ACHN (cell line): ENCODE measurements around the gene GSTO2.
A peak's percentile ranks its signal among the peaks of the same experiment; 100 is the strongest.
"Not testable (repeated sequence)": the region's sequence is repeated elsewhere in the genome, so short reads cannot be mapped to it uniquely, and the experiment has no call there.

Source experiments
- DNase-seq: peaks from one replicate; pipeline ENCODE4 v3.0.0-alpha.2; 2015
- in situ Hi-C: cut with HindIII; loops from 2 replicates; pipeline ENCODE4 v1.10.0; 2017; ENCODE audit warnings: low sequenced_read_pairs, low pct_ligation_motif_present, low pct_unique_long_range_greater_than_20kb

GSTO2 gene

DNA sequence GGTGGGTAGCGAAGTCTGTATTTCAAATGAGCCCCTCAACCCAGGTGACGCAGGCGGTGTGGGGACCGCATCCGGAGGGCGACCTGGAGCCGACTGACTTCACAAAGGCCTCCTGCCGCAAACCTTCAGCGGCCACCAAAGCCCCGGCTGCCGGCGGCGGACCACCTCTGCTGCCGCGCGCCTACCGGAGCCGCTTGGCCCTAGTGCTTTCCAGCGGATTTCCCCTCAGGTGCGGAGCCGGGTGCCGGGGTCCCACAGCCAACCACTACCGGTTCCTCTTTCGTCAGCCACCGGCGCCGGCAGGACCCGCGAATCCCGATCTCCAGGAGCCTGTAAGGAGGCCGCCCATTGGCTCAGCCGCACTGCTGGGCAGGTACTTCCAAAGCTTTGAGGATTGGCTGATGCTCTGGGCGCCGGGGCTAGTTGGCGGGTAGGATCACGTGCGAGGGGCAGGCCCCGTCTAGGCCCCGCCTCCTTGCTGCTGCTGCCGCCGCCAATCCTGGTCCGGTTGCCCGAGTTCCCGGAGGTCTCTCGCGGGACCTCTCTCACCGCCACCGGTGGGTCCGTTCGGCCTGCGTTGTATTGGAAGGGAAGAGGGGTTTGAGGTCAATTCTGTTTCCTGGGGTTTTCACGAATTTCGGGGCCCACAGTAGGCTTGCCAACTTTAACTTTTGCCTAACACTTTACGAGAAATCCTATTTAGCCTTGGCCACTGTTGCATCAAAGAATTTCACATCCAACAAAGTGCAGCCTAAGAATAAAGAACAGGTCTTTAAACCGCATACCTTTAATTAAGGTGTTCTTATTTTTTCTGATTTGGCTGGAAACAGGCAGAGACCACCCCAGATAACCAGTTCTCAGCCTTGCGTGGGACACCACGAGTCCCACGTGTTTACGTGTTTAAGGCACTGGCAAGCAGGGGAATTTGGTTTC lies at the start of gene GSTO2:
GSTO2 (plus strand) TSS at position 472 of the 933 bp plus-strand sequence. CDS start 5,732 bp downstream, outside the sequence.
- DNase-seq: peak; percentile 100
- in situ Hi-C loops: no loop called here

DNA sequence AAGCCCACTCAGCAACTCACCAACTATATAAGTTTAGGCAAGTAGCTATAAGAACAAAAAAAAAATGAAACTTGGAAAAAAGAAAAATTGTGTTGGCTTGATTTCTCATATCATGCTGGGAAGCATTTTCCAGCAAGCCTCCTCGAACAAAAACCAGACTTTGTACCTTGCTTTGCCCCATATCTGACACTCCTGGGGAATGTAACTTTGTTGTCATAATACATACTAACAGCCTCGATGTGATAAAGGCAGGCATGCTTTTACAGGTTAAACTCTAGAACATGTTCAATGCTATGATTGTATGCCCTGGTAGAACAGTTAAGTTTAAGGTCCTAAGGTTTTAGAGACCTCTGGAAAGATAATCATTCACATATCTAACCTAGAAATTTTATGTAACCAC lies 48.5 kb upstream of the GSTO2 start:
- no peak for DNase-seq
- in situ Hi-C loops: loop anchor here (25.0 kb wide), 1 partner anchor 208 kb away; no protein-coding TSS in a partner anchor

DNA sequence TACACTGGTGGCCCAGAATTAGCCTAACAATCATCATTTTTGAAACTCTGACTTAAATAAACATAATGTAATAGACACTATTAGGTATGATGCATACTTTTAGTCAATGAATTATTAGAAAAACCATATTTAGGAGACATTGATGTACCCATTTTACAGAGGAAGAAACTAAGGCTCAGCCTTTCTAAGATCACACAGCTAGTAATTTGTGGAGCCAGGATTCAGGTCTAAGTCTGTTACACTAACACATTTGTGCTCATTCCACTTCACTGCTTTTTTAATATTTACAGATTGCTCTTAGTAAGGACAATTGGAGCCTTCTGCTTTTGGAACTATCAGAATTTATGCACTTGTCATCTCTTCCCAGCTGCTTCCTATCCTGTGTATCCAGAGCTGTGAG lies 45.7 kb upstream of the GSTO2 start:
- in situ Hi-C loops: loop anchor here (25.0 kb wide), 1 partner anchor 211 kb away; no protein-coding TSS in a partner anchor
- no peak for DNase-seq

DNA sequence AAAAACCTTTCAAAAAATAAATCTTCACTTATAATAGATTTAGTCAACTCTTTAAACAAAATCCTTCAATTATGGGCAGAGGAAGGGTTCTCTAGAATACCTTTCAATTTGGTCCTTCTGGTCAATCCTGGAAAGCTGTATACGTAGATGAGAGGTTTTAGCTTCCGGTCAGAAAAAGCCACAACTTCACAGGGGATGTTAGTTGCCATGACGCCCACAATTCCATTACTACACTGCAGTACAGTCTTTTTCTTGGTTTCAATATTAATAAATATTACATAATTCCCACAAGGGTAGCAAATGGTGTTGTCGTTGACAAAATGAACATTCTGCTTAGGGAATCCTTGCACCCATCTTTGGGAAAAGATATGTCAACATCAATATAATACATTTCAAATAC lies 38.5 kb upstream of the GSTO2 start:
- DNase-seq: no peak
- in situ Hi-C loops: no loop called here

DNA sequence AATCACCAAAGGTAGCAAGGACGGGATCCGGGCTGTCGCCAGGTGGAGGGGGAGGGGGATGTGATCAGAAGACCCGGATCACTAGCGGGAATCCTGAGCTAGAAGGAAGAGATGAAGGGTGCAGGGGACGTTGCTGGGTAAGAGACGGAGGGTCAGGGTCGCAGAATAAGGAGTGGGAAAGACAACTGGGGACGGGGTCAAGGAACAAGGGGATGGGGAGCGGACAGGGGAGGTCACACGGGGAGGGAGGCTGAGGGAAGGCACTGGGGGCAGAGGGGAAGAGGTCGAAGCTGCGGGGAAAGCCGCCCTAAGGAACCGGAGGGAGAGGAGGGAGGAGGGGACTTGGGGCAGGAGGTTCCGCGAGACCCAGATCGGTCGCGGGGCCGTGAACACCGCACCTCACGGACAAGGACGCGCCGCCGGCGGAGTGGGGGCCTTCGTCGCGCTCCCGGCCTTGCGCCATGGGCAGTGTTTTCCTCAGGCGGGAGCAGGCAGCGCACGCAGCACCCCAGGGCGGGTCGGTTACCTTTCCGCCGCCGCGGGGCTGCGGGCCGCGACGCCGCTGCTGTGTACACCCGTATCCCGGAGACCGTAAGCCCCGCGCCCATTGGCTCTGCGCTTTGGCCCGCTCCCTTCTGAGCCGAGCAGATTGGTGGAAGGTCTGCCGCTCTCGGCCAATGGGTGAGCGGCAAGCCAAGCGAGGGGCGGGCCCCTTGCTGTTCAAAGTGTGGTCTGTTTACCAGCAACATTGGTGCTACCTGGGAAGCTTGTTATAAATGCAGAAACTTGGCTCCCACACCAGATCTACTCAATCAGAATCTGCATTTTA lies 37.0 kb upstream of the GSTO2 start, which contains the start of gene CFAP43:
CFAP43 (minus strand) TSS at position 581 of the 829 bp plus-strand sequence; CDS start at position 463, 118 bp downstream.
- DNase-seq: peak; percentile 98
- in situ Hi-C loops: no loop called here

DNA sequence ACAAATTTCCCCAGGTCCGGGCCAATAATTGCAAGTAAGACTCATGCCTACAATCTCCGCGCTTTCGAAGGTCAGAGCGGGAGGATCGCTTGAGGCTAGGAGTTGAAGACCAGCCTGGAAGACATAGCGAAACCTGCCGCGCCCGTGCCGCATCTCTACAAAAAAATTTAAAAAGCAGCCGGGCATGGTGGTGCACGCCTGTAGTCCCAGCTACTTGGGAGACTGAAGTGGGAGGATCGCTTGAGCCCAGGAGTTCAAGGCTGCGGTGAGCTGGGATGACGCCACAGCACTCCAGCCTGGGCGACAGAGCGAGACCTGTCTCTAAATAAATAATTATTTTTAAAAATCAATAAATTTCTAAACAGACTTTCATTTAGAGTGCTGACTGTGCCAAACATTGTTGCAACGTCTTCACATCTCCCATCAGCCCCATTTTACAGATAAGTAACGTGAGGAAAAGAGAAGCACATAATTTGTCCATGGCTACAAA lies 36.3 kb upstream of the GSTO2 start:
- in situ Hi-C loops: no loop called here
- no peak for DNase-seq

DNA sequence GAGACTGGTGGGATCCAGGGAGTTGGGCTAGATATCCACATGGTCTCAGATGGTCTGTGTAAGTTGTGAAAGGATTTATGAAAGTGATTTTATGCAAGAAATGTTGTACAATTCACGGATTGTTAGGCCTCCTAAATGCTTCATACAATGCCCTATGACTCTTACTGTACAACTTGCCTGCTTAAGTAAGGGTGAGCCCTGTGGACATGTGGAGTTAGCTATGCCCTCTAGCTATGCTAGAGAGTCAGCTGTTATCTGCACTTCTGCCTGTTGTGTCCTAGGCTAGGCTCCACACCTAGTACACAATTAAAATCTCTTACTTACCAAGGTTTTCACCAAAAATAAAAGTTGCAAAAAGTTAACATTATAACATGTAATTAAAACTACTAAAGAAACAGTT lies 35.2 kb upstream of the GSTO2 start:
- in situ Hi-C loops: no loop called here
- DNase-seq: no peak

DNA sequence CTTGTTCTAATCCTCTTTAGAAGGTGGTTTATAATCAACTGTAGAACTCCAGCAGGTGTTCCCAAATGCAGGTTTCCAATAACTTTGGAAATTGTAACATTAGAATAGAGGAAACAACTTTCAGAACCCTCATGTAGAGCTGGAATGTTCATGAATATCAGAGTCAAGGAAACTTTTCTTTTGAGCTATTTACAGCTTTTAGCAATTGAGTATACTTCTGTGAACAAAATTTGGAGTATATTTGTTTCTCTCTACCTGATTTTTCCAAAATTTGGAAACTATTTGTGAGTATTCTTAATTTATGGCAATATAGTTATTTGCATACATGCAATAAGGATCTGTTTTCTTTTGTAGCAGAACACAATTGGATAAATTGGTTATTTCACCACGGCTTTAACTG lies 34.0 kb upstream of the GSTO2 start:
- in situ Hi-C loops: no loop called here
- no peak for DNase-seq

DNA sequence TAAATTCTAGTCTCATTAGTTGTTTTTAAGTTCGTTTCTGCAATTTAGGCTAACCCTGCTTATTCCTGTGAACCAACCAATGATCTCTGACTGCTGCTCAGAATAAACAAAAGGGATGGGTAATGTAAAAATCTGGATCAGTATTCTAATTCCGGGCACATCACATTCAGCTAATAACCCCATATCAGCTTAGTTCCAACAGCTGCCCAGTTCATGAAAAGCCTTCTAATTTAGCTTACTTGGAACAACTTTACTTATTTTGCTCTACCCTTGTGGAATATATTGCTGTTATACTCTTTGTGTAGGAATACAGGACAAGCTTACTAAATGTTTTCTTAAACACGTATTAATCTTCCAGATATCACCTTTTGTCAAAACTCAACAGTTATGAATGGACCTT lies 33.2 kb upstream of the GSTO2 start:
- no peak for DNase-seq
- in situ Hi-C loops: no loop called here

DNA sequence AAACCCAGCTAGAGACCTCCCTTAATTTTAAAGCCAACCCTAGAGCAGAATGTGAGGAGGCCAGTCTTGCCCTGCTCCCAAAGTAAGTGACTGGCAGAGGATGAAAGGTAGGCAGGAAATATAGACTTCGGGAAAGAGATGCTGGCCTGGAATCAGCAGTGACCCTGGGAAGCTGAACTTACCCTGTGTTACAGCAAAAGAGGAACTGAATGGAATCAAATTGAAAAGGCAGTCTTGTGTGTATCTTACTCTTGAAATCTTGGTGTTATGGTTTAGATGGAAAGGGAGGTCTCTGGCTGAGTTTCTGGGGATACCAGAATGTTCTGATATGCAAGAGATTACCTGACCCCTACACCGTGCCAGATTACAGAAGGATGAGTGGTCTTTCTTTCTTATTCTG lies 28.9 kb upstream of the GSTO2 start:
- no peak for DNase-seq
- in situ Hi-C loops: no loop called here

DNA sequence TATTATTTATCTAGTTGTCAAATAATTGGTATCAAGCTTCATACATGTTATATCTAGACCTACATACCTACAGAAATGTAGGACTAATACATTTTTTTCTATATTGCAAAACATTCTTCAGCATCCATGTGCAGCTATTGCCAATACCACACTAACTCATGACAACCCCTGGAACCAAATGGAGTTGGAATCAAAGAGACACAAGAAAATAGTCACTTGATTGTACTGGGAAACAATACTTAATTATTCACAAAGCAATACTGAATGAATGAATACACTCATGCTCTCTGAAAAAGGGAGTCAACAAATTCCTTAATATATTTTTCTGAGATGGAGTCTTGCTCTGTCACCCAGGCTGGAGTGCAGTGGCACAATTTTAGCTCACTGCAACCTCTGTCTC lies 26.4 kb upstream of the GSTO2 start:
- no peak for DNase-seq
- in situ Hi-C loops: no loop called here

DNA sequence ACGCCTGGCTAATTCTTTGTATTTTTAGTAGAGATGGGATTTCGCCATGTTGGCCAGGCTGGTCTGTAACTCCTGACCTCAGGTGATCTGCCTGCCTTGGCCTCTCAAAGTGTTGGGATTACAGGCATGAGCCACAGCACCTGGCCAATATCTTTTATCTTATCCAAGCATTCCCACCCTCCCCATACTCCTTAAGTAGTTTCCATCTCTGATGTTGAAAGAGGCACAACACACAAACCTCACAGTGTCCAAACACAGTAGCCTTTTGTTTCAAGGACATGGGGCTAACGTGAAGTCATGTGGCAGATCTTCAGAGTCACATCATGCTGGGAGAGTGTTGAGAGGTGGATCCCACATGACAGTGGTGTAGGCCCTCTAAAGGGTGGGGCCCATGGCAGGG lies 26.0 kb upstream of the GSTO2 start:
- in situ Hi-C loops, DNase-seq: not testable (repeated sequence)

DNA sequence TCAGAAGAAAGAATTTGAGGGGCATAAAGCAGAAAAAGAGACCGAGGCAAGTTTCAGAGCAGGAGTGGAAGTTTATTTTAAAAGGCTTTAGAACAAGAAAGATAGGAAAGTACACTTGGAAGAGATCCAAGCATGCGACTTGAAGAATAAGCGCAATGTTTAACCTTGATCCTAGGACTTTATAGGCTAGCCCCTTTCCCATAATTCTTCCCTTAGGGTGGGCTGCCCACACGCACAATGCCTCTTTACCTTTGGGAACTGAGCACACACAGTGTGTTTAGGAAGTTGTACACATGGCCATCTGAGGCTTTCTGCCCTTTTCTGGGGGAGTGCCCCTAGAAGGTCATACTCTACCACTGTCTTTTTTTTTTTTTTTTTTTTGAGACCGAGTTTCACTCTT lies 25.5 kb upstream of the GSTO2 start:
- in situ Hi-C loops: no loop called here

DNA sequence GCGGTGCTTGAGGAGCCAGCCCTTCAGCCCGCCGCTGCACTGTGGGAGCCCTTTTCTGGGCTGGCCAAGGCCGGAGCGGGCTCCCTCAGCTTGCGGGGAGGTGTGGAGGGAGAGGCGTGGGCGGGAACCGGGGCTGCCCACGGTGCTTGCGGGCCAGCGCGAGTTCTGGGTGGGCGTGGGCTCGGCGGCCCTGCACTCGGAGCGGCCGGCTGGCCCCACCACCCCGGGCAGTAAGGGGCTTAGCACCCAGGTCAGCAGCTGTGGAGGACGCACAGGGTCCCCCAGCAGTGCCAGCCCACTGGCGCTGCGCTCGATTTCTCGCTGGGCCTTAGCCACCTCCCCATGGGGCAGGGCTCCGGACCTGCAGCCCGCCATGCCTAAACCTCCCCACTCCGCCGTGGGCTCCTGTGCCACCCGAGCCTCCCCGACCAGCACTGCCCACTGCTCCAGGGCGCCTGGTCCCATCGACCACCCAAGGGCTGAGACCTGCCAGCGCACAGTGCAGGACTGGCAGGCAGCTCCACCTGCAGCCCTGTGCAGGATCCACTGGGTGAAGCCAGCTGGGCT lies 23.8 kb upstream of the GSTO2 start:
- no peak for DNase-seq
- in situ Hi-C loops: no loop called here

More for the DNA sequence above, 25.5 kb upstream of the GSTO2 start:
- no peak for DNase-seq

DNA sequence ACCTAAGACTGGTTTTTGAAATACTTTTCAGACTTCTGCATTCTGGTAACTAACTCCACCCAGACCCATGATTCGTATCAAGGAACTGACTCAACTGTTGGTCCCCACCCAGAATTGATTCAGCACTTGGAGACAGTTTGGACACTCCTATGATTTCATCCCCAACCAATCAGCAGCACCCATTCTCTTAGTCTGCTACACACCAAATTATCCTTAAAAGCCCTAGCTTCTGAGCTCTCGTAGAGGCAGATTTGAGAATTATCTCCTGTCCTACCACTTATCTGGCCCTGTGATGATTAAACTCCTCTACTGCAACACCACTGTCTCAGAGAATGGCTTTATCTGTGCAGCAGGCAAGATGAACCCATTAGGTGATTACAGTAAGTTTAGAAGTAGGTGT lies 22.0 kb upstream of the GSTO2 start:
- in situ Hi-C loops: no loop called here
- no peak for DNase-seq

DNA sequence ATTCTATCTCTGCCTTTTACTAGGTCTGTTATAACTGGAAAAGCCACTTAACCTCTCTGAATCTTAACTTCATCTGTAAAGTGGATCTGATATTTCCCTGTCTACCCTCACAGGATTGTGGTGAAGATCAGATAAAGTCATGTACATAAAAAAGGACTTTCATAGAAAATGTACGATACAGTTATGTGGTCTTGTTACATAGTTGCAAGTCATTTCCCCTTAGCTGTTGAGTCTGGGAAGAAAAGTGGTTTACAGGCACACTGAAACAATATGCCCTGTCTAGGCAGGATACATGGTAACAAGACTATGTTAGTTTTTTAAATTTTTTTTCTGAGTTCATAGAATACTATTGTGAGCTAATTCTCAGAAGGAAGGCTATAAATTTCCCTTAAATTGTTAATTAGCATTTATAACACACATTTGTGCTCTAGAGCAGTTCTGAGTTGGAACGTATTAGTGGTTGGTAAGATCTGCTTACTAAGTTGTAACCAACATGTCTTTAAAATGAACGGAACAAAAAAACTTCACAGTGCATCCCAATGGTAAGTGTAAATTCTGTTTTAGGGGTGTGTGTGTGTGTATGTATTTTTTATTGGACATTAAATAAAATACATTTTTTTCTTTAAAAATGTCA lies 21.4 kb upstream of the GSTO2 start:
- in situ Hi-C loops: no loop called here
- no peak for DNase-seq

DNA sequence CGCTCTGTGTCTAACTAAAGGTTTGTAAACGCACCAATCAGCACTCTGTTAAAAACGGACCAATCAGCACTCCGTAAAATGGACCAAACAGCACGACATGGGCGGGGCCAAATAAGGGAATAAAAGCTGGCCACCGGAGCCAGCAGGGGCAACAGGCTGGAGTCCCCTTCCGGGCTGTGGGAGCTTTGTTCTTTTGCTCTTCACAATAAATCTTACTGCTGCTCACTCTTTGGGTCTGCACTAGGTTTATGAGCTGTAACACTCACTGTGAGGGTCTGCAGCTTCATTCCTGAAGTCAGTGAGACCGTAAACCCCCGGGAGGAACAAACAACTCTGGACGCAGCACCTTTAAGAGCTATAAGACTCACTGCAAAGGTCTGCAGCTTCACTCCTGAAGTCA lies 20.1 kb upstream of the GSTO2 start:
- in situ Hi-C loops, DNase-seq: not testable (repeated sequence)

DNA sequence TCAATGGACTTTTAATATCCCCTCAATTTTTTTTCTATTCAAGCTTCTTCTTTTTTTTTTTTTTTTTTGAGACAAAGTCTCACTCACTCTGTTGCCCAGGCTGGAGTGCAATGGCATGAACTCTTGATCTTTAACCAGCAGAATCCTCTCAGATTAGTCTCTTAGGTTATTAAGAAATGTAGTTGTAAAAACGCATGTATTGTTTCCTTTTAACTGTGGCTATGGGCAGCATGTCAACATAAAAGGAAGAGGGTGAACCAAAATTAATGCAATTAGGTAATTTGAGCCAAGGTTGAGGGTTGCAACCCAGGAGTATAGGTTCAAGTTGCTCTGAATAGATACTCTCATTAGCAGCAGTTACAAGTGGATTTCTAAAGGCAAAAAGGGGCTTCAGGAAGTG lies 18.6 kb upstream of the GSTO2 start:
- DNase-seq: no peak
- in situ Hi-C loops: loop anchor here (10.0 kb wide), 1 partner anchor 54 kb away; no protein-coding TSS in a partner anchor
